ENCODE results near the gene LRMDA.

The LRMDA gene

GRCh38 chr10:75438275-75438674, 6.9 kb downstream of the LRMDA start:
- H3K79me2 ChIP-seq (ENCODE audit: control insufficient read depth, insufficient read depth, low read length): no peaks in the 10 kb centered on the region
- H3K4me1 ChIP-seq (ENCODE audit: control insufficient read depth, low read depth, low read length): no peaks in the 10 kb centered on the region
- no peak overlapping the region for H3K23ac ChIP-seq (ENCODE audit: low read length)
- H3K79me1 ChIP-seq (ENCODE audit: low read length): no peaks in the 10 kb centered on the region
- DNase-seq: no peak
- H4K5ac ChIP-seq (ENCODE audit: low read length): no peak overlapping the region
- no peak overlapping the region for H3K4me3 ChIP-seq (ENCODE audit: low read length)
- H3K27me3 ChIP-seq (ENCODE audit: insufficient read depth, low read length, poor library complexity): peaks cover 13% of the 10 kb centered on the region
- H3K18ac ChIP-seq (ENCODE audit: low read length): no peak overlapping the region
- no peak overlapping the region for H3K56ac ChIP-seq (ENCODE audit: low read length)
- no peak overlapping the region for H3K4ac ChIP-seq (ENCODE audit: low read depth, low read length)
- H3K36me3 ChIP-seq (ENCODE audit: control insufficient read depth, insufficient read depth, low read length): no peaks in the 10 kb centered on the region
- H3K9ac ChIP-seq (ENCODE audit: low read length): no peak overlapping the region
- H2BK120ac ChIP-seq (ENCODE audit: low read depth, low read length): no peak overlapping the region
- no CpG with 5 or more reads among the region's 3 CpGs for WGBS (ENCODE audit: extremely low coverage, insufficient coverage, low lambda C conversion rate)
- no peak overlapping the region for H3K4me2 ChIP-seq (ENCODE audit: low read length)
- no peak overlapping the region for H2BK15ac ChIP-seq (replicated peaks; ENCODE audit: low read depth)
- no peak overlapping the region for H2AK5ac ChIP-seq (ENCODE audit: low read length)
- no peak overlapping the region for H2BK5ac ChIP-seq (ENCODE audit: low read length)
- H3K27ac ChIP-seq (ENCODE audit: low read depth, low read length): no peak overlapping the region
- no peak overlapping the region for H4K8ac ChIP-seq (ENCODE audit: low read depth, low read length)

DNA sequence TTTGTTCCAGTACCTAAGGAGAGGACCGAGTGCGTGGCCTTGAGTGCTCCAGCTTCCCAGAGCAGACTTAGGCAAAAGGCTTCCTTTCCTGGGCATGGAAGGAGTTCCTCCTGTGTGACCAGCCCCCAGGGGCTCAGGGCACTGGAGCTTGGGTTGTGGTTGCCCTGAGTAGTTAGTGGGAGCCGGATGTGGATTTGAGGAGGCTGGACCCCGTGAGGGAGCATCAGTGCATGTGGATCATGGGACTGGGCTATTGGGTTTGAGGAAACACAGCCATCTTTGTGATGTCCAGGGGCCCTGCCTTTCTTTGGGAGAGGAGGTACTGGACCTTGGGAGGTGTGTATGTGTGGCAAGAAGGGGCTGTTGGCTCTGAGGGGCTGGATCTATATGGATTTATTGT, 8.4 kb downstream of the LRMDA start:
- Histone ChIP-seq H3K9ac (ENCODE audit: low read length) (no peak overlapping the region), H3K27ac (ENCODE audit: low read depth, low read length) (no peak overlapping the region), H3K79me2 (ENCODE audit: control insufficient read depth, insufficient read depth, low read length) (no peaks in the 10 kb centered on the region), H2BK5ac (ENCODE audit: low read length) (no peak overlapping the region), H3K23ac (ENCODE audit: low read length) (no peak overlapping the region), H3K18ac (ENCODE audit: low read length) (no peak overlapping the region), H2BK120ac (ENCODE audit: low read depth, low read length) (no peak overlapping the region), H4K8ac (ENCODE audit: low read depth, low read length) (no peak overlapping the region), H3K4me3 (ENCODE audit: low read length) (no peak overlapping the region), H3K27me3 (ENCODE audit: insufficient read depth, low read length, poor library complexity) (peaks cover 4% of the 10 kb centered on the region), H3K4ac (ENCODE audit: low read depth, low read length) (no peak overlapping the region), H2AK5ac (ENCODE audit: low read length) (no peak overlapping the region), H3K56ac (ENCODE audit: low read length) (no peak overlapping the region), H3K36me3 (ENCODE audit: control insufficient read depth, insufficient read depth, low read length) (no peaks in the 10 kb centered on the region), H4K5ac (ENCODE audit: low read length) (no peak overlapping the region), H3K79me1 (ENCODE audit: low read length) (no peaks in the 10 kb centered on the region), H3K4me2 (ENCODE audit: low read length) (no peak overlapping the region), H2BK15ac (replicated peaks; ENCODE audit: low read depth) (no peak overlapping the region), H3K4me1 (ENCODE audit: control insufficient read depth, low read depth, low read length) (no peaks in the 10 kb centered on the region)
- no peak for DNase-seq
- WGBS (ENCODE audit: extremely low coverage, insufficient coverage, low lambda C conversion rate): no CpG with 5 or more reads among the region's 4 CpGs

DNA sequence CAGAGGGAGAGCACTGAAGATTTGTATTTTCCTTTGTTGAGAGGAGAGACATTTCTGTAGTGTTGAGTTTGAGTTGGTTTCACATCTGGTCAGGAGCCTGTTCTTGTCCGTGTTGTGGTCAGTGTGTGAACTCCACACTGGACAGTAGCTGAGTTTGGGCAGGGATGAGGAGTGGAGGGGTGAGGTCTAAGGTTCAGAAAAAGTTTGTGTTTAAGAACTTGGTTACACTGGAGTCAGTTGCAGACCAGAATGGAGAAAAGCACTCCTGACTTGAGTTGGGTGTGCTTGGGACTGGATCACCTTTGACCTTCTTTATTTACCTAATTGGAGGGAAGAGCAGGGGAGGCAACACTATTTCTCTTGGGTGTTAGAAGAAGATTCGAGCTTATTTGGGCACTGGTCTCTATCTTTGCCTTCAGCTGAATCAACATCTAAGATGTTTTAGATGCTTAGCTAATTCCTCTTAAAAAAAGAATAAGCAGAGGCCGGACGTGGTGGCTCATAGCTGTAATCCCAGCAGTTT, 8.9 kb downstream of the LRMDA start:
- no peak overlapping the region for H3K23ac ChIP-seq (ENCODE audit: low read length)
- no peak for DNase-seq
- H2BK15ac ChIP-seq (replicated peaks; ENCODE audit: low read depth): no peak overlapping the region
- no CpG with 5 or more reads among the region's 4 CpGs for WGBS (ENCODE audit: extremely low coverage, insufficient coverage, low lambda C conversion rate)
- H3K36me3 ChIP-seq (ENCODE audit: control insufficient read depth, insufficient read depth, low read length): no peaks in the 10 kb centered on the region
- no peaks in the 10 kb centered on the region for H3K79me2 ChIP-seq (ENCODE audit: control insufficient read depth, insufficient read depth, low read length)
- H4K8ac ChIP-seq (ENCODE audit: low read depth, low read length): no peak overlapping the region
- no peak overlapping the region for H3K27ac ChIP-seq (ENCODE audit: low read depth, low read length)
- no peaks in the 10 kb centered on the region for H3K27me3 ChIP-seq (ENCODE audit: insufficient read depth, low read length, poor library complexity)
- H4K5ac ChIP-seq (ENCODE audit: low read length): no peak overlapping the region
- H2AK5ac ChIP-seq (ENCODE audit: low read length): no peak overlapping the region
- no peak overlapping the region for H3K18ac ChIP-seq (ENCODE audit: low read length)
- H3K79me1 ChIP-seq (ENCODE audit: low read length): no peaks in the 10 kb centered on the region
- H2BK5ac ChIP-seq (ENCODE audit: low read length): no peak overlapping the region
- no peak overlapping the region for H2BK120ac ChIP-seq (ENCODE audit: low read depth, low read length)
- H3K4me3 ChIP-seq (ENCODE audit: low read length): no peak overlapping the region
- H3K4ac ChIP-seq (ENCODE audit: low read depth, low read length): no peak overlapping the region
- H3K9ac ChIP-seq (ENCODE audit: low read length): no peak overlapping the region
- no peak overlapping the region for H3K56ac ChIP-seq (ENCODE audit: low read length)
- H3K4me1 ChIP-seq (ENCODE audit: control insufficient read depth, low read depth, low read length): no peaks in the 10 kb centered on the region
- no peak overlapping the region for H3K4me2 ChIP-seq (ENCODE audit: low read length)

- DNase-seq: no peak
- no peaks in the 10 kb centered on the region for H3K27me3 ChIP-seq (ENCODE audit: insufficient read depth, low read length, poor library complexity)
- H3K56ac ChIP-seq (ENCODE audit: low read length): no peak overlapping the region
- H3K27ac ChIP-seq (ENCODE audit: low read depth, low read length): no peak overlapping the region
- no peaks in the 10 kb centered on the region for H3K79me1 ChIP-seq (ENCODE audit: low read length)
- no peaks in the 10 kb centered on the region for H3K4me1 ChIP-seq (ENCODE audit: control insufficient read depth, low read depth, low read length)
- H2BK5ac ChIP-seq (ENCODE audit: low read length): no peak overlapping the region
- no peak overlapping the region for H3K18ac ChIP-seq (ENCODE audit: low read length)
- no peaks in the 10 kb centered on the region for H3K36me3 ChIP-seq (ENCODE audit: control insufficient read depth, insufficient read depth, low read length)
- WGBS (ENCODE audit: extremely low coverage, insufficient coverage, low lambda C conversion rate): no CpG with 5 or more reads among the region's 4 CpGs
- H3K79me2 ChIP-seq (ENCODE audit: control insufficient read depth, insufficient read depth, low read length): no peaks in the 10 kb centered on the region
- H3K9ac ChIP-seq (ENCODE audit: low read length): no peak overlapping the region
- no peak overlapping the region for H3K4me3 ChIP-seq (ENCODE audit: low read length)
- no peak overlapping the region for H2AK5ac ChIP-seq (ENCODE audit: low read length)
- H2BK15ac ChIP-seq (replicated peaks; ENCODE audit: low read depth): no peak overlapping the region
- H3K4ac ChIP-seq (ENCODE audit: low read depth, low read length): no peak overlapping the region
- no peak overlapping the region for H4K8ac ChIP-seq (ENCODE audit: low read depth, low read length)
- H3K4me2 ChIP-seq (ENCODE audit: low read length): no peak overlapping the region
- no peak overlapping the region for H4K5ac ChIP-seq (ENCODE audit: low read length)
- no peak overlapping the region for H3K23ac ChIP-seq (ENCODE audit: low read length)
- no peak overlapping the region for H2BK120ac ChIP-seq (ENCODE audit: low read depth, low read length)
Measured at GRCh38 chr10:75441196-75441595, 9.8 kb downstream of the LRMDA start.

GRCh38 chr10:75441682-75442081, 10.3 kb downstream of the LRMDA start:
- Histone ChIP-seq H2BK5ac (ENCODE audit: low read length) (no peak overlapping the region), H3K4me1 (ENCODE audit: control insufficient read depth, low read depth, low read length) (no peaks in the 10 kb centered on the region), H3K27me3 (ENCODE audit: insufficient read depth, low read length, poor library complexity) (no peaks in the 10 kb centered on the region), H3K56ac (ENCODE audit: low read length) (no peak overlapping the region), H4K5ac (ENCODE audit: low read length) (no peak overlapping the region), H2AK5ac (ENCODE audit: low read length) (no peak overlapping the region), H3K4ac (ENCODE audit: low read depth, low read length) (no peak overlapping the region), H3K36me3 (ENCODE audit: control insufficient read depth, insufficient read depth, low read length) (no peaks in the 10 kb centered on the region), H2BK120ac (ENCODE audit: low read depth, low read length) (no peak overlapping the region), H3K4me2 (ENCODE audit: low read length) (no peak overlapping the region), H3K9ac (ENCODE audit: low read length) (no peak overlapping the region), H3K79me2 (ENCODE audit: control insufficient read depth, insufficient read depth, low read length) (no peaks in the 10 kb centered on the region), H3K4me3 (ENCODE audit: low read length) (no peak overlapping the region), H4K8ac (ENCODE audit: low read depth, low read length) (no peak overlapping the region), H3K18ac (ENCODE audit: low read length) (no peak overlapping the region), H3K27ac (ENCODE audit: low read depth, low read length) (no peak overlapping the region), H2BK15ac (replicated peaks; ENCODE audit: low read depth) (no peak overlapping the region), H3K79me1 (ENCODE audit: low read length) (no peaks in the 10 kb centered on the region), H3K23ac (ENCODE audit: low read length) (no peak overlapping the region)
- no peak for DNase-seq

GRCh38 chr10:75443362-75443761, 11.9 kb downstream of the LRMDA start:
- no peak overlapping the region for H2BK5ac ChIP-seq (ENCODE audit: low read length)
- no peak overlapping the region for H4K8ac ChIP-seq (ENCODE audit: low read depth, low read length)
- no peaks in the 10 kb centered on the region for H3K4me1 ChIP-seq (ENCODE audit: control insufficient read depth, low read depth, low read length)
- no peak overlapping the region for H3K23ac ChIP-seq (ENCODE audit: low read length)
- H2AK5ac ChIP-seq (ENCODE audit: low read length): no peak overlapping the region
- H3K27me3 ChIP-seq (ENCODE audit: insufficient read depth, low read length, poor library complexity): no peaks in the 10 kb centered on the region
- no peak overlapping the region for H2BK15ac ChIP-seq (replicated peaks; ENCODE audit: low read depth)
- no peak overlapping the region for H3K4ac ChIP-seq (ENCODE audit: low read depth, low read length)
- no peak overlapping the region for H4K5ac ChIP-seq (ENCODE audit: low read length)
- H3K27ac ChIP-seq (ENCODE audit: low read depth, low read length): no peak overlapping the region
- no peak overlapping the region for H2BK120ac ChIP-seq (ENCODE audit: low read depth, low read length)
- no peak overlapping the region for H3K4me3 ChIP-seq (ENCODE audit: low read length)
- no peak overlapping the region for H3K9ac ChIP-seq (ENCODE audit: low read length)
- no peak overlapping the region for H3K18ac ChIP-seq (ENCODE audit: low read length)
- no peaks in the 10 kb centered on the region for H3K79me1 ChIP-seq (ENCODE audit: low read length)
- no peak overlapping the region for H3K4me2 ChIP-seq (ENCODE audit: low read length)
- H3K36me3 ChIP-seq (ENCODE audit: control insufficient read depth, insufficient read depth, low read length): no peaks in the 10 kb centered on the region
- no peak for DNase-seq
- no CpG with 5 or more reads among the region's 2 CpGs for WGBS (ENCODE audit: extremely low coverage, insufficient coverage, low lambda C conversion rate)
- H3K56ac ChIP-seq (ENCODE audit: low read length): no peak overlapping the region
- no peaks in the 10 kb centered on the region for H3K79me2 ChIP-seq (ENCODE audit: control insufficient read depth, insufficient read depth, low read length)
